B cell (primary cell): ENCODE measurements around the gene ADAP1. TPM values are rescaled to one million over a fixed set of nuclear protein-coding genes. Genes with fewer than 3 reads are reported as not detected.

Experiments used
- ATAC-seq: fragments of 200-7000 bp; cut with Tn5 transposase; one replicate; pipeline ENCODE4 v1.10.0; 2021; ENCODE audit warnings: low read depth, mild to moderate bottlenecking, moderate number of reproducible peaks, moderate library complexity
- CTCF ChIA-PET: fragments of 350-600 bp; sonication (Branson Sonifier 250); formaldehyde crosslinking; loops from one replicate; lab custom pipeline; 2021; ENCODE audit warnings: antibody characterized with exemption, inconsistent platforms; lab: Charles Lee
- POLR2A ChIA-PET: fragments of 350-600 bp; sonication (Branson Sonifier 250); formaldehyde crosslinking; loops from one replicate; lab custom pipeline; 2021; ENCODE audit warnings: antibody characterized with exemption; lab: Charles Lee
- DNase-seq: peaks from one replicate; pipeline ENCODE4 v3.0.0; 2013
- H2AFZ ChIP-seq: 2 replicates; pipeline ENCODE4 v1.6.1; 2012; ENCODE audit warnings: mild to moderate bottlenecking, low read depth, low read length; ENCODE audit not compliant: insufficient read depth, poor library complexity, severe bottlenecking
- H3K27ac ChIP-seq, 2 donors: 1 replicate in 1 of 2; 2 replicates in 1 of 2; pipeline ENCODE4 v1.5.1; 2012 to 2013; ENCODE audit warnings: low read length in 2 of 2, mild to moderate bottlenecking in 2 of 2, moderate library complexity in 1 of 2
- H3K27me3 ChIP-seq, 4 experiments: fragments of 200-600 bp in 1 of 4; sonication (generic) in 1 of 4; replicated peaks in 1 of 4; 1 replicate in 2 of 4; 2 replicates in 2 of 4; pipeline versions ENCODE4 v1.6.1 to v1.7.0; 2013 to 2016; ENCODE audit warnings: low read length in 3 of 4, mild to moderate bottlenecking in 2 of 4, mixed read lengths in 1 of 4, moderate library complexity in 1 of 4; ENCODE audit not compliant: insufficient read depth in 4 of 4, control insufficient read depth in 3 of 4; ENCODE audit errors: control extremely low read depth in 1 of 4
- H3K36me3 ChIP-seq, 2 experiments: replicated peaks in 1 of 2; 1 replicate in 1 of 2; 2 replicates in 1 of 2; pipeline versions ENCODE4 v1.6.1 to v1.7.1; 2013; ENCODE audit warnings: low read length in 1 of 2; ENCODE audit not compliant: insufficient read depth in 2 of 2, control insufficient read depth in 1 of 2; ENCODE audit errors: control extremely low read depth in 1 of 2, extremely low read depth in 1 of 2
- H3K4me1 ChIP-seq, 2 donors: fragments of 200-600 bp in 1 of 2; sonication (generic) in 1 of 2; 1 replicate in 1 of 2; 2 replicates in 1 of 2; pipeline versions ENCODE4 v1.5.1 to v1.6.1; 2013 to 2017; ENCODE audit warnings: low read length in 2 of 2; ENCODE audit not compliant: control insufficient read depth in 2 of 2, insufficient read depth in 2 of 2
- H3K4me2 ChIP-seq: replicated peaks from 2 replicates; pipeline ENCODE3; 2012; ENCODE audit warnings: mild to moderate bottlenecking, low read depth, low read length; ENCODE audit not compliant: poor library complexity, severe bottlenecking
- H3K4me3 ChIP-seq, 5 experiments: fragments of 200-600 bp in 1 of 5; sonication (generic) in 1 of 5; 1 replicate in 3 of 5; 2 replicates in 2 of 5; pipeline versions ENCODE4 v1.5.1 to v1.7.0; 2011 to 2016; ENCODE audit warnings: low read length in 4 of 5, mild to moderate bottlenecking in 4 of 5, low read depth in 2 of 5, control low read depth in 1 of 5, moderate library complexity in 1 of 5; ENCODE audit not compliant: insufficient read depth in 1 of 5; ENCODE audit errors: control extremely low read depth in 1 of 5, extremely low read depth in 1 of 5
- H3K79me2 ChIP-seq: fragments of 200-600 bp; sonication (generic); one replicate; pipeline ENCODE4 v1.6.0; 2016; ENCODE audit warnings: low read length; ENCODE audit not compliant: control insufficient read depth, insufficient read depth
- H3K9ac ChIP-seq: fragments of 200-600 bp; sonication (generic); 2 replicates; pipeline ENCODE4 v1.6.1; 2017; ENCODE audit warnings: mild to moderate bottlenecking, low read length, moderate library complexity
- H3K9me3 ChIP-seq, 3 donors: one replicate each; pipeline versions ENCODE4 v1.6.1 to v1.7.1; 2013; ENCODE audit warnings: low read length in 2 of 3; ENCODE audit not compliant: control insufficient read depth in 2 of 3, insufficient read depth in 1 of 3; ENCODE audit errors: control extremely low read depth in 1 of 3
- H4K20me1 ChIP-seq: 2 replicates; pipeline ENCODE4 v1.6.0; 2012; ENCODE audit warnings: mild to moderate bottlenecking, low read length; ENCODE audit not compliant: insufficient read depth, control insufficient read depth, poor library complexity, severe bottlenecking
- H3K27ac Mint-ChIP-seq: one replicate; pipeline ENCODE4 v1.8.0; 2021; ENCODE audit warnings: mixed read lengths
- H3K27me3 Mint-ChIP-seq: one replicate; pipeline ENCODE4 v1.8.0; 2021; ENCODE audit warnings: mixed read lengths
- H3K4me1 Mint-ChIP-seq: one replicate; pipeline ENCODE4 v1.8.0; 2021; ENCODE audit warnings: mixed read lengths
- H3K4me3 Mint-ChIP-seq: one replicate; pipeline ENCODE4 v1.8.0; 2021; ENCODE audit warnings: mixed read lengths
- H3K9me3 Mint-ChIP-seq: one replicate; pipeline ENCODE4 v1.8.0; 2022; ENCODE audit warnings: mixed read lengths; ENCODE audit not compliant: insufficient read depth
- EZH2 ChIP-seq: IDR thresholded peaks from 2 replicates; pipeline ENCODE4 v1.6.1; 2012; ENCODE audit warnings: borderline replicate concordance, low read depth, mild to moderate bottlenecking, moderate library complexity, low read length; ENCODE audit not compliant: insufficient read depth, poor library complexity, severe bottlenecking
- WGBS: methylation state at CpG from one replicate; pipeline ENCODE4 v1.1.5; 2013; ENCODE audit warnings: missing lambda C conversion rate; ENCODE audit not compliant: insufficient coverage; 5-methylcytosine and 5-hydroxymethylcytosine counted together
- intact Hi-C: fragments of 100-400 bp; cut with micrococcal nuclease; formaldehyde crosslinking; loops from one replicate; pipeline ENCODE4 v1.10.0; 2022
- polyA plus RNA-seq: library from polyadenylated mRNA; depleted of rRNA; stranded (reverse); fragments of >200 nt; gene quantifications from 2 replicates; pipeline ENCODE4 v1.2.3, GENCODE V29; 2012
- total RNA-seq, 2 donors: library from RNA; stranded (reverse); fragments of 120-200 nt in 1 of 2; gene quantifications; 1 replicate in 1 of 2; 2 replicates in 1 of 2; pipeline versions ENCODE4 v1.2.3 to v1.2.4, GENCODE V29; 2013 to 2022
- TF ChIP-seq, protein P1 (sequence below): fragments of 200-600 bp; IDR thresholded peaks from one replicate; pipeline ENCODE4 v1.8.0; 2022; ENCODE audit warnings: antibody characterized with exemption, mild to moderate bottlenecking

The ADAP1 gene
- total and polyA plus RNA-seq, 2 donors (not counting 1 experiment from before 2014, with no cell fraction given): 10.8 to 12.9 TPM

DNA sequence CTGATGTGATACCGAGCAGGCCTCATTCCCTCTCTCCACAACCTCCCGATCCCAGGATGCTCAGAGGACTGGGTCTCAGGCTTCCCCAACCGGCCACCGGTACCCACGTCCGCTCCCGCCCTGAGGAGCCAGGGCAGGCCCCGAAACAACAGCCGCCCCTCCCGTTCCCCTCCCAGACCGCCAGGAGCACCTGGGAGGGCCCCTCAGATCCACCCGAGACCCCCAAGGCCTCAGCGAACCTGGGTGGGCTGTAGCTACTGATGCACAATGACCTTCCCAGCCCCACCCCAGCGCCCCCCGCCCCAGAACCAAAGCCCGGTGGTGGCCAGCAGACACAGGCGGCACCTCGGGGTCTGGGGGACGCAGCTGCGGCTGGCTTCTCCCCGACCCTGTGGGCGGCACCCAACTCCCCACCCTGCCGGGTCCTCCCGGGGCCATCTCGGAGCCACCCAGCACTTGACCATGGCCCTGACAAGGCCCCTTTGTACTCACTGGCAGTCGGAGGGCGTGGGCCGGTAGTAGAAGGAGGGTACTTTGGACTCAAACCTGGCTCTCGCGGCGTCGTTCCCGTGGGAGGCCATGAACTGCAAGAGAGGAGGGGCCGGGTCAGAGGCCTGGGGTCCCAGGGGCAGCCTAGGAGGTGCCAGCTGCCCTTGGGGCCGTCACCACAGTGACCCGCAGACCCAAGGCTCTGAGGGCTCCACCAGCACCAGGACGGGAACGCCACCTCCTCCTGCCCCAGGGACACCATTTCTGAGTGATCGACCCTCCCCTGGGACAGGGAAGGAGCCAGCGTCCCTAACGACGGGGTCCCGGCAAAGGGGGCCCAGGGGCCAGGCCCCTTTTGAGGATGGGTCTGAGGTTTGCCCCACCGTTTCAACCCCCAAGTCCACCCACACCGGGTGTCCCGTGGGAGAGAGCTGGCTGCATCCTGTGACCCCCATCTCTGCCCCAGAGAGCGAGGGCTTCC, 28.1 kb downstream of the ADAP1 start:
- no peak for DNase-seq
- Histone ChIP-seq H3K9me3 (no peaks in the 10 kb centered on the region), H2AFZ (no peak overlapping the region), H3K79me2 (no peaks in the 10 kb centered on the region), H3K4me2 (no peak overlapping the region), H3K9ac (no peak overlapping the region), H3K27me3 (no peaks in the 10 kb centered on the region), H3K36me3 (no peaks in the 10 kb centered on the region), H3K4me3 (no peak overlapping the region), H4K20me1 (no peaks in the 10 kb centered on the region), H3K27ac (no peak overlapping the region), H3K4me1 (peaks cover 34 to 60% of the 10 kb centered on the region in 2 donors)
- no peak for ATAC-seq
- peak overlapping the region; percentile 46 for H3K27ac Mint-ChIP-seq
- no peaks in the 10 kb centered on the region for H3K9me3 Mint-ChIP-seq
- TF ChIP-seq EZH2: no peak
- TF ChIP-seq, protein P1, sequence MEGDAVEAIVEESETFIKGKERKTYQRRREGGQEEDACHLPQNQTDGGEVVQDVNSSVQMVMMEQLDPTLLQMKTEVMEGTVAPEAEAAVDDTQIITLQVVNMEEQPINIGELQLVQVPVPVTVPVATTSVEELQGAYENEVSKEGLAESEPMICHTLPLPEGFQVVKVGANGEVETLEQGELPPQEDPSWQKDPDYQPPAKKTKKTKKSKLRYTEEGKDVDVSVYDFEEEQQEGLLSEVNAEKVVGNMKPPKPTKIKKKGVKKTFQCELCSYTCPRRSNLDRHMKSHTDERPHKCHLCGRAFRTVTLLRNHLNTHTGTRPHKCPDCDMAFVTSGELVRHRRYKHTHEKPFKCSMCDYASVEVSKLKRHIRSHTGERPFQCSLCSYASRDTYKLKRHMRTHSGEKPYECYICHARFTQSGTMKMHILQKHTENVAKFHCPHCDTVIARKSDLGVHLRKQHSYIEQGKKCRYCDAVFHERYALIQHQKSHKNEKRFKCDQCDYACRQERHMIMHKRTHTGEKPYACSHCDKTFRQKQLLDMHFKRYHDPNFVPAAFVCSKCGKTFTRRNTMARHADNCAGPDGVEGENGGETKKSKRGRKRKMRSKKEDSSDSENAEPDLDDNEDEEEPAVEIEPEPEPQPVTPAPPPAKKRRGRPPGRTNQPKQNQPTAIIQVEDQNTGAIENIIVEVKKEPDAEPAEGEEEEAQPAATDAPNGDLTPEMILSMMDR: no peak
- ChIA-PET CTCF (no interaction called here), POLR2A (no interaction called here)
- H3K27me3 Mint-ChIP-seq: peaks cover 3% of the 10 kb centered on the region
- intact Hi-C loops: no loop called here
- peaks cover 41% of the 10 kb centered on the region for H3K4me1 Mint-ChIP-seq
- 90% methylated on average over 36 of the region's 47 CpGs for WGBS
- no peak overlapping the region for H3K4me3 Mint-ChIP-seq

DNA sequence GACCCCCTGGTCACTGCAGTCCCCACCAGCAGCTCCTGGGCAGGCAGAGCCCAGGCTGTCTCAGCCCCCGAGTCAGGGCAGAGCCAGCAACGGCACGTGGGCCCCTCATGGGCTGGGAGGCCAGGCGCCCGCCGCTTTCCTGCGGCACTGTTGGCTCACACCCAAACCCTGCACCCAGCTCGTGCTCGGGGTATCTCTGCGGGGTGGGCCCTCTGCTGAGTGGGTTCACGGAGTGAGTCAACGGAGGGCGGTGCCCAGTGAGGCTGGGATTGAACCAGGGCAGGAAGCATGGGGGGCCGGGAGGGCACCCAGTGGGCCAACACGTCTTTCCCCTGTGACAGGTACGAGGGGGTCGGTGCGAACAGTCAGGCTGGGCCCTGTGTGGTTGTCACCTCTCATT, 28.9 kb downstream of the ADAP1 start:
- Histone ChIP-seq H3K4me1 (peaks cover 34 to 67% of the 10 kb centered on the region in 2 donors), H3K4me3 (no peak overlapping the region), H3K27ac (no peak overlapping the region), H4K20me1 (no peaks in the 10 kb centered on the region), H3K9ac (no peak overlapping the region), H3K27me3 (no peaks in the 10 kb centered on the region), H3K4me2 (no peak overlapping the region), H3K9me3 (peaks cover 0 to 4% (median 0%) of the 10 kb centered on the region in 3 donors), H3K36me3 (no peaks in the 10 kb centered on the region), H3K79me2 (no peaks in the 10 kb centered on the region), H2AFZ (no peak overlapping the region)
- DNase-seq (no peak), ATAC-seq (no peak)
- Mint-ChIP-seq H3K27me3 (peaks cover 3% of the 10 kb centered on the region), H3K9me3 (no peaks in the 10 kb centered on the region), H3K4me1 (peaks cover 47% of the 10 kb centered on the region), H3K27ac (peak overlapping the region; percentile 32), H3K4me3 (peak overlapping the region; percentile 45)
- TF ChIP-seq, protein P1: no peak
- TF ChIP-seq EZH2: no peak
- CTCF ChIA-PET: interaction anchor here (1.1 kb wide), 1 partner anchor 13 kb away, joined by 4 read pairs; no protein-coding TSS in a partner anchor
- POLR2A ChIA-PET: no interaction called here
- WGBS: 46% methylated on average over 16 of the region's 18 CpGs
- intact Hi-C loops: no loop called here
